HEK293T (cell line): ENCODE measurements around the gene FGFR2.

Experiments
- SP1 ChIP-seq: fragments of 450-650 bp; IDR thresholded peaks from 2 replicates; pipeline ENCODE4 v1.6.1; 2017
- ZNF384 ChIP-seq: fragments of 450-650 bp; IDR thresholded peaks from 2 replicates; pipeline ENCODE4 v1.6.1; 2016

- TF ChIP-seq ZNF384: no peak
- TF ChIP-seq SP1: no peak
These were observed 149.3 kb downstream of the FGFR2 start for GRCh38 chr10:121448766-121449421.
